ENCODE data around the gene TOLLIP.

GRCh38 chr11:1333091-1333772 is 23.8 kb upstream of the TOLLIP start:
- no peak for TF ChIP-seq CTCF (IDR thresholded peaks at IDR 0.05)
- no peak for TF ChIP-seq EP300 (IDR thresholded peaks at IDR 0.05)

All from ovary (tissue), 3 donors.